OCI-M1 (cell line): ENCODE data around the gene XPOT.

Experiments
- DNase-seq: peaks from one replicate; lab custom pipeline; 2025; lab: John Stamatoyannopoulos, UW

The XPOT gene

GRCh38 chr12:64427988-64428387 lies 23.8 kb downstream of the XPOT start:
- no peak for DNase-seq

- DNase-seq, result no peak
These were observed 24.8 kb downstream of the XPOT start for GRCh38 chr12:64428956-64429355.

GRCh38 chr12:64430886-64431285 lies 26.7 kb downstream of the XPOT start:
- DNase-seq, result no peak

- no peak for DNase-seq
These were observed 27.6 kb downstream of the XPOT start for GRCh38 chr12:64431791-64432190.

GRCh38 chr12:64433915-64434314 lies 29.7 kb downstream of the XPOT start:
- DNase-seq, result no peak

GRCh38 chr12:64440100-64440499 lies 35.9 kb downstream of the XPOT start:
- DNase-seq, result no peak

- no peak for DNase-seq
These were observed 41.3 kb downstream of the XPOT start for GRCh38 chr12:64445490-64445889.

- no peak for DNase-seq
These were observed 42.1 kb downstream of the XPOT start for GRCh38 chr12:64446295-64446694.

GRCh38 chr12:64450057-64450640 lies 46.0 kb downstream of the XPOT start:
- DNase-seq, result peak; percentile 39

- DNase-seq, result peak; percentile 76
These were observed 46.7 kb downstream of the XPOT start for GRCh38 chr12:64450711-64451486.

GRCh38 chr12:64451687-64452558 lies 47.7 kb downstream of the XPOT start, which contains the start of gene TBK1:
TBK1 (plus strand) TSS chr12:64452120; CDS start chr12:64455871, 3,751 bp downstream.
- DNase-seq, result peak; percentile 92

GRCh38 chr12:64452559-64453329 lies 48.6 kb downstream of the XPOT start:
- peak; percentile 86 for DNase-seq

GRCh38 chr12:64455506-64455905 lies 51.3 kb downstream of the XPOT start:
- no peak for DNase-seq

- no peak for DNase-seq
These were observed 51.9 kb downstream of the XPOT start for GRCh38 chr12:64456119-64456518.

- DNase-seq, result peak; percentile 95
These were observed 52.8 kb downstream of the XPOT start for GRCh38 chr12:64457032-64457431.

GRCh38 chr12:64457466-64457865 lies 53.3 kb downstream of the XPOT start:
- DNase-seq, result peak; percentile 64

- DNase-seq, result no peak
These were observed 53.7 kb downstream of the XPOT start for GRCh38 chr12:64457923-64458322.

GRCh38 chr12:64459394-64459891 lies 55.3 kb downstream of the XPOT start:
- DNase-seq, result peak; percentile 67

GRCh38 chr12:64461634-64462414 lies 57.6 kb downstream of the XPOT start:
- DNase-seq, result no peak

GRCh38 chr12:64466178-64466577 lies 62.0 kb downstream of the XPOT start:
- peak; percentile 12 for DNase-seq

GRCh38 chr12:64468966-64469365 lies 64.8 kb downstream of the XPOT start:
- no peak for DNase-seq
